GM23338 (cell line): ENCODE data around the gene MOB3C. TPM values are rescaled to one million over a fixed set of nuclear protein-coding genes. Genes with fewer than 3 reads are reported as not detected.

Source experiments
- ATAC-seq: fragments of 200-7000 bp; cut with Tn5 transposase; 3 replicates; pipeline ENCODE4 v1.9.1; 2020
- DNase-seq: peaks from one replicate; pipeline ENCODE4 v3.0.0-alpha.2; 2015; ENCODE audit warnings: low spot score
- H2AFZ ChIP-seq: fragments of 200-600 bp; sonication (generic); 2 replicates; pipeline ENCODE4 v1.8.0; 2016; ENCODE audit warnings: antibody characterized with exemption, mild to moderate bottlenecking, moderate library complexity
- H3F3A ChIP-seq: fragments of 200-600 bp; sonication (generic); replicated peaks from 2 replicates; pipeline ENCODE4 v1.8.0; 2017; ENCODE audit warnings: antibody characterized with exemption, mixed run types, low read depth
- H3K27ac ChIP-seq: fragments of 200-600 bp; sonication (generic); 2 replicates; pipeline ENCODE4 v1.6.1; 2016; ENCODE audit warnings: low read depth
- H3K27me3 ChIP-seq: fragments of 200-600 bp; sonication (generic); 2 replicates; pipeline ENCODE4 v1.8.0; 2016; ENCODE audit warnings: mild to moderate bottlenecking, mixed run types, moderate library complexity; ENCODE audit not compliant: insufficient read depth
- H3K36me3 ChIP-seq: fragments of 200-600 bp; sonication (generic); 2 replicates; pipeline ENCODE4 v1.8.0; 2016; ENCODE audit warnings: mild to moderate bottlenecking; ENCODE audit not compliant: insufficient read depth
- H3K4me1 ChIP-seq: fragments of 200-600 bp; sonication (generic); 2 replicates; pipeline ENCODE4 v1.8.0; 2016; ENCODE audit warnings: mild to moderate bottlenecking, moderate library complexity; ENCODE audit not compliant: insufficient read depth
- H3K4me2 ChIP-seq: fragments of 200-600 bp; sonication (generic); 2 replicates; pipeline ENCODE4 v1.7.1; 2017; ENCODE audit warnings: mixed run types
- H3K4me3 ChIP-seq: fragments of 200-600 bp; sonication (generic); 2 replicates; pipeline ENCODE4 v1.6.1; 2016; ENCODE audit warnings: mixed run types
- H3K79me2 ChIP-seq: fragments of 200-600 bp; sonication (generic); replicated peaks from 2 replicates; pipeline ENCODE4 v1.8.0; 2017; ENCODE audit warnings: mild to moderate bottlenecking; ENCODE audit not compliant: insufficient read depth
- H3K9me2 ChIP-seq: fragments of 200-600 bp; sonication (generic); 2 replicates; pipeline ENCODE4 v1.8.0; 2017; ENCODE audit not compliant: insufficient read depth
- H4K20me1 ChIP-seq: fragments of 200-600 bp; sonication (generic); replicated peaks from 2 replicates; pipeline ENCODE4 v1.8.0; 2017; ENCODE audit warnings: mild to moderate bottlenecking; ENCODE audit not compliant: insufficient read depth
- H3K27ac Mint-ChIP-seq: 2 replicates; pipeline ENCODE4 v1.8.0; 2020; ENCODE audit warnings: inconsistent platforms, mild to moderate bottlenecking, moderate library complexity, mixed read lengths
- H3K27me3 Mint-ChIP-seq: 3 replicates; pipeline ENCODE4 v1.8.0; 2022; ENCODE audit warnings: low read depth, mild to moderate bottlenecking, moderate library complexity, mixed read lengths, inconsistent platforms; ENCODE audit not compliant: insufficient read depth, poor library complexity
- H3K36me3 Mint-ChIP-seq: 3 replicates; pipeline ENCODE4 v1.8.0; 2021; ENCODE audit warnings: low read depth, mild to moderate bottlenecking, inconsistent platforms, moderate library complexity, mixed read lengths
- H3K4me1 Mint-ChIP-seq: 3 replicates; pipeline ENCODE4 v1.8.0; 2020; ENCODE audit warnings: mild to moderate bottlenecking, inconsistent platforms, mixed read lengths
- H3K4me3 Mint-ChIP-seq: 3 replicates; pipeline ENCODE4 v1.8.0; 2021; ENCODE audit warnings: moderate library complexity, mild to moderate bottlenecking, inconsistent platforms, mixed read lengths
- H3K9me3 Mint-ChIP-seq: 3 replicates; pipeline ENCODE4 v1.8.0; 2020; ENCODE audit warnings: moderate library complexity, mild to moderate bottlenecking, inconsistent platforms, mixed read lengths
- CTCF ChIP-seq, 2 experiments: fragments of 200-600 bp in 1 of 2; sonication (generic) in 1 of 2; conservative IDR thresholded peaks; 2 replicates each; pipeline versions ENCODE4 v1.5.1 to v1.6.1; 2016 to 2017; ENCODE audit warnings: antibody characterized with exemption in 2 of 2, low read depth in 2 of 2, mild to moderate bottlenecking in 2 of 2, moderate library complexity in 1 of 2
- EZH2 ChIP-seq: fragments of 200-600 bp; sonication (generic); IDR thresholded peaks from one replicate; pipeline ENCODE4 v1.8.0; 2017; ENCODE audit warnings: antibody characterized with exemption, mild to moderate bottlenecking, low read depth; ENCODE audit not compliant: unreplicated experiment
- EZH2phosphoT487 ChIP-seq: fragments of 200-600 bp; sonication (generic); IDR thresholded peaks from one replicate; pipeline ENCODE4 v1.8.1; 2018; ENCODE audit warnings: antibody characterized with exemption; ENCODE audit not compliant: unreplicated experiment
- JUNB ChIP-seq: IDR thresholded peaks from one replicate; pipeline ENCODE4 v1.6.1; 2016; ENCODE audit warnings: antibody characterized with exemption; ENCODE audit not compliant: unreplicated experiment
- NANOG ChIP-seq: IDR thresholded peaks from 2 replicates; pipeline ENCODE4 v1.6.1; 2016; ENCODE audit warnings: antibody characterized with exemption, borderline replicate concordance
- POLR2AphosphoS5 ChIP-seq: IDR thresholded peaks from 2 replicates; pipeline ENCODE4 v1.6.1; 2016; ENCODE audit warnings: antibody characterized with exemption, low read depth
- REST ChIP-seq: IDR thresholded peaks from one replicate; pipeline ENCODE4 v1.6.1; 2018; ENCODE audit warnings: antibody characterized with exemption; ENCODE audit not compliant: unreplicated experiment
- STAT1 ChIP-seq: IDR thresholded peaks from one replicate; pipeline ENCODE4 v1.6.1; 2016; ENCODE audit warnings: antibody characterized with exemption; ENCODE audit not compliant: unreplicated experiment
- ZNF331 ChIP-seq: fragments of 250-450 bp; sonication (Bioruptor Pico); IDR thresholded peaks from 2 replicates; pipeline ENCODE4 v1.5.0; 2020; ENCODE audit warnings: low read depth, mild to moderate bottlenecking, moderate library complexity
- polyA plus RNA-seq: library from polyadenylated mRNA; unstranded; fragments of >200 nt; fragmentation: Nextera tagmentation; extraction: Ambion mirVana; gene quantifications from 2 replicates; pipeline ENCODE4 v1.2.1, GENCODE V29; 2016
- total RNA-seq: library from RNA; depleted of rRNA; stranded (reverse); fragments of >200 nt; shearing (Covaris generic); gene quantifications from 2 replicates; pipeline ENCODE4 v1.2.3, GENCODE V29; 2014

Gene MOB3C
- total and polyA plus RNA-seq, 2 experiments from 2014 or later = 1.1 to 6.2 TPM

GRCh38 chr1:46638921-46639320 is 22.3 kb upstream of the MOB3C start (continued):
- TF ChIP-seq JUNB (no peak), ZNF331 (CRISPR knock-in tag) (no peak), NANOG (no peak), EZH2phosphoT487 (no peak), REST (no peak), CTCF (conservative IDR thresholded peaks at IDR 0.05; ENCODE audit: low read depth in 2 of 2) (no peak), STAT1 (no peak)

DNA sequence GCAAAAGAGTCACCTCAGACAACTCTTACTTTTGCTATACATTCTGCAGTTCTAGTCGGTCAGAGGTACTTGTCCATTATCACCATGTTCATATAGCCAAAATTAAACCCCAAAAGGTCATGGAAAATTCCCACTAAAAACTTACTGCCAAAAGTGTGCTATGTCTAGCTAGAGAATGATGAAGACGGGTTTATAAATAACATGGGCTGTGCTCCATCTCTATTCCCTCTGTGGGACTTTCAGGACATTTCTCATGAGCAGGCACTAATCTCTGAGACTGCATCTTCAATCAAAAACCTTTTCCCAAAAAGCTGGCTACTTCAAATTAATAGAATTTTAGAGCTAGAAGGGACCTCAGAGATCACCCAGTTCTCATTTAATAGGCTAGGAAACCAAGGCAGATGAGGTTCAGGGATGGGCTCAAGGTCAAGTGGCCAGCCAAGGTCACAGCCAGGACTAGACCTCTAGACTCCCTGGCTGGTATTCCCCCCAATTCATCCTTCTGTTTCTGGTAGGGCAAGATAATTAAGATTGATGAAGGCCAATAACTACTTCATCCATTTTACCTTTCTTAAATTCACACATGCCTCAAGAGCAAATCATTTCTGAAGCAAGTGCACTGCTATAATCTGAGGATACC is 21.0 kb upstream of the MOB3C start:
- Histone ChIP-seq H3K9me2 (no peaks in the 10 kb centered on the region), H3K4me2 (no peak overlapping the region), H3K27ac (no peak overlapping the region), H3K4me1 (no peaks in the 10 kb centered on the region), H3K36me3 (no peaks in the 10 kb centered on the region; the same call in 1 of the 2 replicates), H3K79me2 (no peaks in the 10 kb centered on the region), H2AFZ (no peak overlapping the region), H4K20me1 (no peaks in the 10 kb centered on the region; the same call in none of the 2 replicates), H3F3A (no peaks in the 10 kb centered on the region), H3K4me3 (no peak overlapping the region), H3K27me3 (no peaks in the 10 kb centered on the region)
- H3K36me3 Mint-ChIP-seq = peaks cover 15% of the 10 kb centered on the region
- DNase-seq (no peak), ATAC-seq (no peak)
- no peak overlapping the region for H3K27ac Mint-ChIP-seq
- no peaks in the 10 kb centered on the region for H3K27me3 Mint-ChIP-seq
- H3K9me3 Mint-ChIP-seq = no peaks in the 10 kb centered on the region
- no peaks in the 10 kb centered on the region for H3K4me1 Mint-ChIP-seq
- H3K4me3 Mint-ChIP-seq = no peak overlapping the region
- TF ChIP-seq ZNF331 (CRISPR knock-in tag) = no peak
- TF ChIP-seq EZH2phosphoT487 = no peak
- no peak for TF ChIP-seq CTCF (conservative IDR thresholded peaks at IDR 0.05; ENCODE audit: low read depth in 2 of 2)
- TF ChIP-seq JUNB = no peak
- no peak for TF ChIP-seq STAT1
- TF ChIP-seq REST = no peak
- TF ChIP-seq NANOG = no peak
- no peak for TF ChIP-seq EZH2
- TF ChIP-seq POLR2AphosphoS5 = no peak
